Measurements from ENCODE around the gene DCTN1.
"Not testable (repeated sequence)": the region's sequence is repeated elsewhere in the genome, so short reads cannot be mapped to it uniquely, and the experiment has no call there.

The DCTN1 gene

GRCh38 chr2:74345272-74345943, 34.7 kb downstream of the DCTN1 start:
- DNase-seq (ENCODE audit: low read depth) = no peak
- no peak overlapping the region for H3K4me3 ChIP-seq (ENCODE audit: low read depth, low read length)
- no peak for TF ChIP-seq CTCF (IDR thresholded peaks at IDR 0.05; ENCODE audit: control insufficient read depth, extremely low read depth, insufficient read depth)

- H3K4me3 ChIP-seq (ENCODE audit: low read depth, low read length) = no peak within 1 kb of the TSS
- no peak for TF ChIP-seq CTCF (IDR thresholded peaks at IDR 0.05; ENCODE audit: control insufficient read depth, extremely low read depth, insufficient read depth)
- DNase-seq (ENCODE audit: low read depth) = no peak
Observed at GRCh38 chr2:74343316-74343715, 36.8 kb downstream of the DCTN1 start, which contains the start of gene SLC4A5. SLC4A5 (minus strand) TSS chr2:74343416; CDS start chr2:74315023, 28,393 bp downstream.

GRCh38 chr2:74336227-74336626, 43.9 kb downstream of the DCTN1 start:
- not testable (repeated sequence) for DNase-seq (ENCODE audit: low read depth); H3K4me3 ChIP-seq (ENCODE audit: low read depth, low read length)

- peak; percentile 4 for DNase-seq (ENCODE audit: low read depth)
- no peak overlapping the region for H3K4me3 ChIP-seq (ENCODE audit: low read depth, low read length)
- TF ChIP-seq CTCF (IDR thresholded peaks at IDR 0.05; ENCODE audit: control insufficient read depth, extremely low read depth, insufficient read depth) = peak; percentile 86
Observed at GRCh38 chr2:74334931-74335333, 45.2 kb downstream of the DCTN1 start.

- H3K4me3 ChIP-seq (ENCODE audit: low read depth, low read length) = no peak overlapping the region
- no peak for DNase-seq (ENCODE audit: low read depth)
- TF ChIP-seq CTCF (IDR thresholded peaks at IDR 0.05; ENCODE audit: control insufficient read depth, extremely low read depth, insufficient read depth) = no peak
Observed at GRCh38 chr2:74333896-74334586, 46.1 kb downstream of the DCTN1 start.

GRCh38 chr2:74333175-74333574, 46.9 kb downstream of the DCTN1 start:
- H3K4me3 ChIP-seq (ENCODE audit: low read depth, low read length) = no peak overlapping the region
- DNase-seq (ENCODE audit: low read depth) = no peak

More at GRCh38 chr2:74333175-74333574, 46.9 kb downstream of the DCTN1 start:
- peak; percentile 40 for TF ChIP-seq CTCF (IDR thresholded peaks at IDR 0.05; ENCODE audit: control insufficient read depth, extremely low read depth, insufficient read depth)

Data from LNCaP clone FGC (cell line).